ENCODE results near the gene TOMM20. TPM values are rescaled to one million over a fixed set of nuclear protein-coding genes. Genes with fewer than 3 reads are reported as not detected.

The TOMM20 gene
- total RNA-seq, 4 donors from 2014 or later, result 73.6 to 91.7 (median 83.0) TPM

DNA sequence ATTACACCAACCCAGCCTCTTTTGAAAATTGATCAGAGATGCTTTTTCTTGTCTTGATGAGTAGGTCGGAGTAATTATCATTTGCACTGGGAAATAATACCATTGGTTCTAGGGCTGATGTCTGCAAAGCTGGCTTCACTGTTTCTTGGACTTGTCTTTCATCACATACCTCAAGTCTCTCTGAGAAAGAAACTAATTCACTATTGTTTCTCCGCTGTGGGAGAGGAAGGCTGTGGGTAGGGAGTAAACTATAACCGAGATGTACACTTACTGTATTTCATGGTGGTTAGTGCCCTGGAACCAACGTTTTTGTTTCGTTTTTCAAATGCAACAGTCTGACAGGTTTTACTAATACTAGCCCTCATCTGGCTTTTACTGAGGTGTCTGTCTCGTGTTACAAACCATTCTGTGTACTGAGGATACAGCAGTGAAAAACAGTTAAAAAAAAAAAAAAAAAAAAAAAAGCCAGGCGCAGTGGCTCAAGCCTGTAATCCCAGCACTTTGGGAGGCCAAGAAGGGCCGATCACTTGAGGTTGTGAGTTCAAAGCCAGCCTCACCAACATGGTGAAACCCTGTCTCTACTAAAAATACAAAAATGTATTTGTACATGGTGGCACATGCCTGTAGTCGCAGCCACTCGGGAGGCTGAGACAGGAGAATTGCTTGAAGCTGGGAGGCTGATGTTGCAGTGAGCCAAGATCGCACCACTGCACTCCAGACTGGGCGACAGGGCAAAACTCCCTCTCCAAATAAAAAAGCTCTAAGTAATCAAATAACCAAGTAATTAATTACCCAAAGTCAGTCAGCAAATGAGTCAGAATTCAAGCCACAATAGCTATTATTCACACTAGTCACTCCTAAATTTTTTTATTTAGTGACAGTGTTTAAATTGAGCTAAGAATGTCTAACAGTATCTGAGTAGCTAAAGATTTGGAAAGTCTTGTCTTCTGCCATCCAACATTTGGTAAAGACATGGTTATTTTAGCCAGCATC lies 23.3 kb downstream of the TOMM20 start:
- TF ChIP-seq, protein P1, sequence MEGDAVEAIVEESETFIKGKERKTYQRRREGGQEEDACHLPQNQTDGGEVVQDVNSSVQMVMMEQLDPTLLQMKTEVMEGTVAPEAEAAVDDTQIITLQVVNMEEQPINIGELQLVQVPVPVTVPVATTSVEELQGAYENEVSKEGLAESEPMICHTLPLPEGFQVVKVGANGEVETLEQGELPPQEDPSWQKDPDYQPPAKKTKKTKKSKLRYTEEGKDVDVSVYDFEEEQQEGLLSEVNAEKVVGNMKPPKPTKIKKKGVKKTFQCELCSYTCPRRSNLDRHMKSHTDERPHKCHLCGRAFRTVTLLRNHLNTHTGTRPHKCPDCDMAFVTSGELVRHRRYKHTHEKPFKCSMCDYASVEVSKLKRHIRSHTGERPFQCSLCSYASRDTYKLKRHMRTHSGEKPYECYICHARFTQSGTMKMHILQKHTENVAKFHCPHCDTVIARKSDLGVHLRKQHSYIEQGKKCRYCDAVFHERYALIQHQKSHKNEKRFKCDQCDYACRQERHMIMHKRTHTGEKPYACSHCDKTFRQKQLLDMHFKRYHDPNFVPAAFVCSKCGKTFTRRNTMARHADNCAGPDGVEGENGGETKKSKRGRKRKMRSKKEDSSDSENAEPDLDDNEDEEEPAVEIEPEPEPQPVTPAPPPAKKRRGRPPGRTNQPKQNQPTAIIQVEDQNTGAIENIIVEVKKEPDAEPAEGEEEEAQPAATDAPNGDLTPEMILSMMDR (IDR thresholded peaks at IDR 0.05), result no peak
- DNase-seq (ENCODE audit: low spot score), result no peak
- no peak for ATAC-seq (ENCODE audit: low FRiP score)

DNA sequence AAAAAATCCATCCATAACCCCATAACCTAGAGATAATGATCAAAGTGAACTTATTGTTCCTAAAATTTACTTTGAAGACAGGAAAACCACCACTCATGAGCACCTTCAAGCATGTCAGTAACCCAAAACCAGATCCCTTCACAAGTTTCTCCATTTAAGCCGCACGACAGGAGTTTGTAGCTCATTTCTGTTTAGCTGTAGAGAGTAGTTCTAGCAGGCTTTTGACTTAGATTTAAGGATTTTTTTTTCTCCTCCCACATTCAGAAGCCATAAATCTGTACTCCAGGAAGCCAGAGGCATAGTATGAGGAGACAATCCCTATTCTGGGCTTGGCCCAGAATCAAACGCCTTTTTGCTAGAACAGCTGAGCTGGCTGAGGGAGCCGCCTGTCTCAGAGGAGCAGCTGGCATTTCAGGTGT lies 25.6 kb downstream of the TOMM20 start:
- no peak for ATAC-seq (ENCODE audit: low FRiP score)
- TF ChIP-seq, protein P1 (IDR thresholded peaks at IDR 0.05), result no peak
- no peak for DNase-seq (ENCODE audit: low spot score)

DNA sequence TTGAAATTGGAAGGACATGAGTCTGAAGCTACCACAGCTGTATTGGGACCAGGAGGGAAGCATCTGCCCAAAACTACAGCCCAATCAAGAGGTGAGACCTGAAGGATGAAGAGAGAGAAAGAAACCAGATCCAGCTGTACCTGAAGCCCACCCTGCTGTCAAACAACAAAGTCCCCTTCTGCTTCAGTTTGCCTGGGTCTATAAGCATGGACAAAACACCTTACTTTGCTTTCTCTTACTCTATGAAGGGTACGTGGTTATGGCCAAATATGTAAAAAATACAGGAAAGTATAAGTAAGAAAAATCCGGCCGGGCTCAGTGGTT lies 26.4 kb downstream of the TOMM20 start:
- DNase-seq (ENCODE audit: low spot score) (no peak), ATAC-seq (ENCODE audit: low FRiP score) (no peak)
- TF ChIP-seq, protein P1 (IDR thresholded peaks at IDR 0.05), result no peak

DNA sequence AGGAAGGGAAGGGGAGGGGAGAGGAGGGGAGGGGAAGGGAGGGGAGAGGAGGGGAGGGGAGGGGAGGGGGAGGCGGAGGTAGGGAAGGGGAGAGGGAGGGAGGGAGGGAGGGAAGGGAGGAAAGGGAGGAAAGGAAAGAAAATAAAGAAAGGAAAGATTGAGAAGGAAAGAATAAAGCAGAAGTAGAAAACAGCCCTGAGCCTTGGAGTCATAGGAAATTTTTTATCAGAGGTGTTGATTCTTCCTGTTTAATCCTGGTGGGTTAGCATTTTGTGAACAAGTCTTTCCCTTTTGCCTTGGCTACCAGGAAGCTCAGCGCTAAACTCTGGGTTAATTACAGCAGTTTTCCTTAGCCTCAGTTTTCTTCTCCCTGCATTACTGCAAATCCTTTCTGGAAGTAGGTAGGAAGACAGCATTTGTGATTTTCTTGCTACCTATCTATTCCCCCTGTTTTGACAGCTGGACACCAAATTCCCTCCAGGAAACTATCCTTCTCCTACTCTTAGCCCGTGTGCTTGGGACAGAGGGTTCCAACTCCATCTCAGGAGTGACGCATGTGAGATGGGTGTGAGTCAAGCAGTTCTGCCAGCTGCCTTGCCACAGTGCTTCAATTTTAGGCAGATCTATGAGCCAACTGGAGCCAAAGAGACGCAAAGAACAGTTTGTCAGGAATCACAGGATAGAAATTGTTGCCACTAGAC lies 26.9 kb downstream of the TOMM20 start:
- no peak for DNase-seq (ENCODE audit: low spot score)
- no peak for ATAC-seq (ENCODE audit: low FRiP score)
- TF ChIP-seq, protein P1 (IDR thresholded peaks at IDR 0.05), result no peak

DNA sequence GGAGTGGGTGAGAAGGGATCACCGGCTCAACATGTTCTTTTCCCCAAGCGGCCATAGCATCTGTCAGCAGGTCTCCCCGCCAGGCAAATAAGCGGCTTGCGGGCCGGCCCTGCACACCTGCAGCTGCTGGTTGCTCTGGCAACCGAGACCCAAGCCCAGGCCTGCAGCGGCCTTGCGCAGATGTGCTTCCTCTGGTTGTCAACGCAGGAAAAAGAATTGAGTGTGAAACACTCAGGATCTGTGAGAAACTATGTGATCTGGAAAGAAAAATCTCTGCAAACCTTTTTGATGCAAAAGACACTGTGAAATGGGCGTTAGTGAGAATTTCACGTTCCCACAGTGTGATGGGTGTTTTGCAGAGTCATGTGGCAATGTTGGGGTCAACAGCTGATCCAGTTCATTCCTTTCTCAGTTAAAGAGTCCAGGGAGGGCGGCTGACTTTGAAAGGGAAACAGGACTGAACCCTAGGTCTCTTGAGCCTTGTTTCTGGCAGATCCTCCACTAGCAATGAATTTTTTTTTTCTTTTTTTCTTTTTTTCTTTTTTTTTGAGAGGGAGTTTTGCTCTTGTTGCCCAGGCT lies 28.4 kb downstream of the TOMM20 start:
- TF ChIP-seq, protein P1 (IDR thresholded peaks at IDR 0.05), result no peak
- DNase-seq (ENCODE audit: low spot score), result no peak
- no peak for ATAC-seq (ENCODE audit: low FRiP score)

DNA sequence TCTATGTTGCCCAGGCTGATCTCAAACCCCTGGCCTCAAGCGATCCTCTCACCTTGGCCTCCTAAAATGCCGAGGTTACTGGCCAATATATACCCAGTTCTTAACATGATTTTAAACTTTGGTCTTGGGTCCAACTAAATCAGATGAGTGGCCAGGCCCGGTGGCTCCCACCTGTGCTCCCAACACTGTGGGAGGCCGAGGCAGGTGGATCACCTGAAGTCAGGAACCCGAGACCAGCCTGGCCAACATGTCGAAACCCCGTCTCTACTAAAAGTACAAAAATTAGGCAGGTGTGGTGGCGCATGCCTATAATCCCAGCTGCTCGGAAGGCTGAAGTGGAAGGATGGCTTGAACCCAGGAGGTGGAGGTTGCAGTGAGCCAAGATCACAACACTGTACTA lies 29.6 kb downstream of the TOMM20 start:
- DNase-seq (ENCODE audit: low spot score) (no peak), ATAC-seq (ENCODE audit: low FRiP score) (no peak)
- TF ChIP-seq, protein P1 (IDR thresholded peaks at IDR 0.05), result no peak
